WERI-Rb-1 (cell line): ENCODE results near the gene VSIG10.

Experiments
- DNase-seq: peaks from one replicate; pipeline ENCODE4 v3.0.0-alpha.2; 2020
- H3K27ac ChIP-seq: fragments of 250-450 bp; sonication (Bioruptor Pico); 2 replicates; pipeline ENCODE4 v1.5.1; 2020; ENCODE audit warnings: mild to moderate bottlenecking, moderate library complexity
- H3K27me3 ChIP-seq: fragments of 250-450 bp; sonication (Bioruptor Pico); 2 replicates; pipeline ENCODE4 v1.5.1; 2021; ENCODE audit warnings: mild to moderate bottlenecking, low read depth, moderate library complexity; ENCODE audit not compliant: insufficient read depth, severe bottlenecking
- H3K36me3 ChIP-seq: fragments of 250-450 bp; sonication (Bioruptor Pico); 2 replicates; pipeline ENCODE4 v1.5.1; 2020; ENCODE audit warnings: mild to moderate bottlenecking, moderate library complexity
- H3K4me3 ChIP-seq: 2 replicates; pipeline ENCODE4 v1.5.1; 2011; ENCODE audit warnings: low read depth, mild to moderate bottlenecking, control low read depth, low read length
- H3K9me3 ChIP-seq: fragments of 250-450 bp; sonication (Bioruptor Pico); 2 replicates; pipeline ENCODE4 v1.5.1; 2021; ENCODE audit warnings: mild to moderate bottlenecking, moderate library complexity; ENCODE audit not compliant: severe bottlenecking
- TF ChIP-seq, protein P1 (sequence below): IDR thresholded peaks from 2 replicates; pipeline ENCODE4 v1.5.1; 2011; ENCODE audit warnings: low read depth, mild to moderate bottlenecking, control low read depth, inconsistent platforms, low read length

VSIG10 gene

DNA sequence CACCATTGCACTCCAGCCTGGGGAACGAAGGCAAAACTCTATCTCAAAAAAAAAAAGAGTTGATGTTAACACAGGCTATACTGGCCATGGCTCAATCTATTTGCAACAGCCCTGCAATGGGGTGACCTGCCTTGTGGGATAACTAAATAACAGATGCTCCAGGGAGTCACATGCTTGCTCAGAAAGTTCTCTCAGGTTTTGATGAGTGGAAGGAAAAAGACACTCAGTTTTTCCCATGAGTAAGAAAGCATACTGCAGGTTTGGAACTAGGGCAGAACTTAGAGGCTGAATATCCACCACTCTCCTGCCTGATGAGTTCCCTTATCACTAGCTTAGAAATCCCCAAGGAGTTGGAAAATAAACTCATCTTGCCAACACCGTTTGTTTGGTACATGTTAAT is 59.7 kb downstream of the VSIG10 start:
- Histone ChIP-seq H3K36me3 (peaks cover 67% of the 10 kb centered on the region), H3K27ac (no peak overlapping the region)

DNA sequence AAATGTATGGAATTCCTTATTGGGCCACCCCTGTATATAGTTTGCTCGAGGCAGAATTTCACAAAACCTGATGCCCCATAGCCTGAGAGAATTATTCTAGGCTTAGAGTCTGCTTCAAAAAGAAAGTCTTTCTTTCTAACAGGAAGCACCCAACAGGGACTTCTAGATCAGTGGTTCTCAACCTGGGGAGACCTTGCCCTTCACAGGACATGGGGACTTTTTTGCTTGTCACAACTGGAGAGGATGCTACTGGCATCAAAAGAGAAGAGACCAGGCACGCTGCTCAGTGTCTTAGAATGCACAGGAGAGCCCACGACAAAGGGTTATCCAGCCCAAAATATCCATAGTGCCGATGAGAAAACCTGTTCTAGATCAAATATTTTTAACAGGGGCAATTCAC is 61.7 kb downstream of the VSIG10 start:
- Histone ChIP-seq H3K4me3 (no peak overlapping the region), H3K27me3 (no peaks in the 10 kb centered on the region), H3K36me3 (peaks cover 79% of the 10 kb centered on the region), H3K27ac (no peak overlapping the region), H3K9me3 (no peaks in the 10 kb centered on the region)
- TF ChIP-seq, protein P1, sequence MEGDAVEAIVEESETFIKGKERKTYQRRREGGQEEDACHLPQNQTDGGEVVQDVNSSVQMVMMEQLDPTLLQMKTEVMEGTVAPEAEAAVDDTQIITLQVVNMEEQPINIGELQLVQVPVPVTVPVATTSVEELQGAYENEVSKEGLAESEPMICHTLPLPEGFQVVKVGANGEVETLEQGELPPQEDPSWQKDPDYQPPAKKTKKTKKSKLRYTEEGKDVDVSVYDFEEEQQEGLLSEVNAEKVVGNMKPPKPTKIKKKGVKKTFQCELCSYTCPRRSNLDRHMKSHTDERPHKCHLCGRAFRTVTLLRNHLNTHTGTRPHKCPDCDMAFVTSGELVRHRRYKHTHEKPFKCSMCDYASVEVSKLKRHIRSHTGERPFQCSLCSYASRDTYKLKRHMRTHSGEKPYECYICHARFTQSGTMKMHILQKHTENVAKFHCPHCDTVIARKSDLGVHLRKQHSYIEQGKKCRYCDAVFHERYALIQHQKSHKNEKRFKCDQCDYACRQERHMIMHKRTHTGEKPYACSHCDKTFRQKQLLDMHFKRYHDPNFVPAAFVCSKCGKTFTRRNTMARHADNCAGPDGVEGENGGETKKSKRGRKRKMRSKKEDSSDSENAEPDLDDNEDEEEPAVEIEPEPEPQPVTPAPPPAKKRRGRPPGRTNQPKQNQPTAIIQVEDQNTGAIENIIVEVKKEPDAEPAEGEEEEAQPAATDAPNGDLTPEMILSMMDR = no peak
- no peak for DNase-seq

More for the DNA sequence above, 59.7 kb downstream of the VSIG10 start:
- H3K27me3 ChIP-seq = no peaks in the 10 kb centered on the region
- H3K4me3 ChIP-seq = no peak overlapping the region
- TF ChIP-seq, protein P1 = no peak
- H3K9me3 ChIP-seq = no peaks in the 10 kb centered on the region
- DNase-seq = no peak

DNA sequence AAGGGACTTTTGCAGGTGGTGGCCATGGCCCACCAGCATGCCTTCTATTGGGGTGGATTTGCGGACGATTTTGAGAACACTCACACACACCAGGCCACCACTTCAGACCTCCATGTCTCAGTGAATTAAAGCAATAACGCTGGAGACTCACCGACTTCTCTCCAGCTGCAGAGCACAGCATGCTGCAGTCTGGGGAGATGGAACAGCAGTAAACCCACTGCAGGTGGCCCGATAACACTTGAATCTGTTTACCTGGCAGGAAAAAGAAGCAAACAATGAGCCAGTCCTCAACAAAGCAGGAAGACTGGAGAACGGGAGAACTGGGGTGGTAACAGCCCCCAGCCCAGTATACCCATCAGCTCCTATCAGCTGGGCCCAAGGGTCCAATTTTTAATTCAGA is 65.7 kb downstream of the VSIG10 start:
- no peaks in the 10 kb centered on the region for H3K27me3 ChIP-seq
- TF ChIP-seq, protein P1 = no peak
- H3K4me3 ChIP-seq = no peak overlapping the region
- no peaks in the 10 kb centered on the region for H3K9me3 ChIP-seq
- no peak overlapping the region for H3K27ac ChIP-seq
- DNase-seq = no peak
- peaks cover 93% of the 10 kb centered on the region for H3K36me3 ChIP-seq

DNA sequence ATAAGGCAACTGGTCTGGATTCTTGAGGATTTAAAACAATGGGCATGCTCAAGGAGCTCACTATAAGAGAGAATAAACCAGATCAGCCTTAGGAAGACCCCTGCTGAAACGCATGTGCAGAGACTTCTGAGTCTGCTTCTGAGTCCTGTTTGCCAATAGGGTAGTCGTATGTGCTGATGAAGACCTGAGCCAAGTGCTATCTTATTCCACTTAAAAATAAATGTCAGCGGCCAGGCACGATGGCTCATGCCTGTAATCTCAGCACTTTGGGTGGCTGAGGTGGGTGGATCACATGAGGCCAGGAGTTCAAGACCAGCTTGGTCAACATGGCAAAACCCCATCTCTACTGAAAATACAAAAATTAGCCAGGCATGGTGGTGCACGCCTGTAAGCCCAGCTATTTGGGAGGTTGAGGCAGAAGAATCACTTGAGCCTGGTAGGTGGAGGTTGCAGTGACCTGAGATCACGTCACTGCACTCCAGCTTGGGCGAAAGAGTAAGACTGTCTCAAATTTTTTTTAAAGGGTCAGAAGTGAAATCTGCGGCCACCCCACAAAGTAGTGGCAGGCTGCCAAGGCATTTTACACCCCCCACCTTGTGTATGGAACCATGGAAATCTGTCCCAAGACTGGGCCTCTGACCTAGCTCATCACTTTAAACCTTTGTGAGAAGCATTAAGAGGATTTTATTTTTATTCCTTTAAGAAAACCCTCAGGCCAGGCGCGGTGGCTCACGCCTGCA is 67.0 kb downstream of the VSIG10 start:
- no peaks in the 10 kb centered on the region for H3K27me3 ChIP-seq
- peaks cover 93% of the 10 kb centered on the region for H3K36me3 ChIP-seq
- H3K9me3 ChIP-seq = no peaks in the 10 kb centered on the region
- no peak overlapping the region for H3K27ac ChIP-seq
- H3K4me3 ChIP-seq = no peak overlapping the region
- TF ChIP-seq, protein P1 = no peak
- no peak for DNase-seq

DNA sequence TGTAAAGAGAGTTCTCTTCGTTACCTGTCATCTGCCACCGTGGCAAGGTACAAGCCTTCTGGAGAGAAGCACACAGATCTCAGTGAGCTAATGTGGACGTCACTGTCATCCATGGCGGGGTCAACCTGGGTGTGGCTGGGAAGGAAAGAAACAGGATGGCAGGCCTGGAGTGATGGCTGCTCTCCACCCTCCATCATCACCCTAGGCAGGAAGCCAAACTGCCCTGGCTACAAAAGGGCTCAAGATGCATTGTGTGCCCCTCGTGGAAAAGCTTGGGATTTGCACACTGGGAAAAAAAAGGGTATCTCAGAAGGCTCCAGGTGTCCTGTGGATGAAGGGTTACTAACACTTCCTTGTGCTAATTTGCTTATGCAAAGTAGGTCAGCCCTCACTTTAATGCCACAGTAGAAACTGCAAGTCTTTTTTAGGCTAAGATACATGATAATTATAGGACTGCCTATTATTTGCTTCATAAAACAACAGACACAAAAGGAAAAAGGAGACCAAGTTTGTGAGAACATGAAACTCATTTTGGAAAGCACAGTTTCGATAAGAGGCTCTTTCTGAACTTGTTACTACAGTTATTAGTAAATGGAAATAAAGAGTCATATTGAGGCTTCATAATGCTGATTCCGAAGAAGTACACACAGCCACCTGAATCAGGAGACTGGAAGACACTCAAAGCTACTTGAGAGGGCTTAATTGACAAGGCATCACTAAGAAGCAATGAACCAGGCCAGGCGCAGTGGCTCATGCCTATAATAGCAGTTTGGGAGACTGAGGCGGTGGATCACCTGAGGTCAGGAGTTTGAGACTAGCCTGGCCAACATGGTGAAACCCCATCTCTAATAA is 68.4 kb downstream of the VSIG10 start:
- Histone ChIP-seq H3K9me3 (no peaks in the 10 kb centered on the region), H3K4me3 (no peak overlapping the region), H3K27me3 (no peaks in the 10 kb centered on the region), H3K27ac (no peak overlapping the region), H3K36me3 (peaks cover 92% of the 10 kb centered on the region)
- DNase-seq = peak; percentile 15
- TF ChIP-seq, protein P1 = peak; percentile 8; the same call in 1 of the 2 replicates
